OCI-LY7 (cell line): Measurements from ENCODE around the gene ARAP1.

Source experiments
- EZH2phosphoT487 ChIP-seq: fragments of 200-600 bp; sonication (generic); IDR thresholded peaks from 2 replicates; pipeline ENCODE4 v1.6.1; 2018; ENCODE audit warnings: low read depth, borderline replicate concordance, mild to moderate bottlenecking, mixed run types, antibody characterized with exemption, low read length, moderate library complexity, mixed read lengths
- TF ChIP-seq, protein P1 (sequence below): fragments of 200-600 bp; sonication (generic); conservative IDR thresholded peaks from 2 replicates; pipeline ENCODE4 v1.5.1; 2014; ENCODE audit warnings: mild to moderate bottlenecking, antibody characterized with exemption, low read length, moderate library complexity, mixed read lengths

- TF ChIP-seq, protein P1, sequence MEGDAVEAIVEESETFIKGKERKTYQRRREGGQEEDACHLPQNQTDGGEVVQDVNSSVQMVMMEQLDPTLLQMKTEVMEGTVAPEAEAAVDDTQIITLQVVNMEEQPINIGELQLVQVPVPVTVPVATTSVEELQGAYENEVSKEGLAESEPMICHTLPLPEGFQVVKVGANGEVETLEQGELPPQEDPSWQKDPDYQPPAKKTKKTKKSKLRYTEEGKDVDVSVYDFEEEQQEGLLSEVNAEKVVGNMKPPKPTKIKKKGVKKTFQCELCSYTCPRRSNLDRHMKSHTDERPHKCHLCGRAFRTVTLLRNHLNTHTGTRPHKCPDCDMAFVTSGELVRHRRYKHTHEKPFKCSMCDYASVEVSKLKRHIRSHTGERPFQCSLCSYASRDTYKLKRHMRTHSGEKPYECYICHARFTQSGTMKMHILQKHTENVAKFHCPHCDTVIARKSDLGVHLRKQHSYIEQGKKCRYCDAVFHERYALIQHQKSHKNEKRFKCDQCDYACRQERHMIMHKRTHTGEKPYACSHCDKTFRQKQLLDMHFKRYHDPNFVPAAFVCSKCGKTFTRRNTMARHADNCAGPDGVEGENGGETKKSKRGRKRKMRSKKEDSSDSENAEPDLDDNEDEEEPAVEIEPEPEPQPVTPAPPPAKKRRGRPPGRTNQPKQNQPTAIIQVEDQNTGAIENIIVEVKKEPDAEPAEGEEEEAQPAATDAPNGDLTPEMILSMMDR: no peak
- no peak for TF ChIP-seq EZH2phosphoT487
Observed at GRCh38 chr11:72648384-72649136, 103.6 kb downstream of the ARAP1 start.
